ENCODE results near the gene STARD3NL. TPM values are rescaled to one million over a fixed set of nuclear protein-coding genes. Genes with fewer than 3 reads are reported as not detected.

The STARD3NL gene
- total and polyA plus RNA-seq, 2 of the 13 experiments (the other 11 are each of a cell fraction or from before 2014, with no cell fraction given), result 37.3 to 42.3 TPM

GRCh38 chr7:38168890-38169570 is 9.0 kb upstream of the STARD3NL start:
- ATAC-seq (no peak), DNase-seq (ENCODE audit: low spot score) (no peak), FAIRE-seq (no peak)
- H4K20me1 ChIP-seq (ENCODE audit: insufficient read depth, low read length), result no peaks in the 10 kb centered on the region
- no TSS peak for BruUV-seq (replicated peaks)
- no peaks in the 10 kb centered on the region for H3K36me3 ChIP-seq (replicated peaks in 1 of 2; ENCODE audit: control insufficient read depth in 1 of 2, insufficient read depth in 2 of 2, low read length in 2 of 2)
- H3K4me1 ChIP-seq (ENCODE audit: insufficient read depth, low read length), result no peaks in the 10 kb centered on the region
- H3K9me3 ChIP-seq (ENCODE audit: low read length), result no peaks in the 10 kb centered on the region
- no peak overlapping the region for H3K4me2 ChIP-seq (ENCODE audit: low read depth, low read length)
- POLR2A ChIA-PET, result no interaction called here
- no peak overlapping the region for H2AFZ ChIP-seq (ENCODE audit: low read length)
- H3K4me3 ChIP-seq (replicated peaks in 1 of 3; ENCODE audit: insufficient read depth in 1 of 3, low read depth in 2 of 3, low read length in 3 of 3), result no peak overlapping the region
- no peak for TF ChIP-seq KLF12 (CRISPR knock-in tag; IDR thresholded peaks at IDR 0.05; ENCODE audit: borderline replicate concordance)
- TF ChIP-seq PAXIP1 (CRISPR knock-in tag; conservative IDR thresholded peaks at IDR 0.05), result no peak
- no peak for TF ChIP-seq ZSCAN22 (CRISPR knock-in tag; IDR thresholded peaks at IDR 0.05)
- no peak for TF ChIP-seq TGIF2 (CRISPR knock-in tag; IDR thresholded peaks at IDR 0.05)
- intact Hi-C loops (cut with micrococcal nuclease; ENCODE audit: unreplicated experiment) (no loop called here), in situ Hi-C loops (cut with HindIII; ENCODE audit: extremely low pct_ligation_motif_present, low pct_unique_long_range_greater_than_20kb) (no loop called here)
- no peaks in the 10 kb centered on the region for H3K79me2 ChIP-seq (ENCODE audit: insufficient read depth, low read length)
- CTCF ChIA-PET (ENCODE audit: low intra/inter-chr PET ratio, low total read pairs), result no interaction called here
- H3K27me3 ChIP-seq (ENCODE audit: control insufficient read depth in 1 of 2, insufficient read depth in 2 of 2, low read length in 2 of 2), result no peaks in the 10 kb centered on the region
- no peak overlapping the region for H3K9ac ChIP-seq (ENCODE audit: insufficient read depth, low read depth, low read length)
- 2% methylated on average over 1 of the region's 1 CpG for WGBS (ENCODE audit: low lambda C conversion rate)
- no peak overlapping the region for H3K27ac ChIP-seq (ENCODE audit: extremely low read length, insufficient read depth, low read length)

- FAIRE-seq (no peak), ATAC-seq (no peak; the same call in 2 of the 3 replicates), DNase-seq (ENCODE audit: low spot score) (no peak)
- BruUV-seq (replicated peaks), result no TSS peak
- no peaks in the 10 kb centered on the region for H3K36me3 ChIP-seq (replicated peaks in 1 of 2; ENCODE audit: control insufficient read depth in 1 of 2, insufficient read depth in 2 of 2, low read length in 2 of 2)
- no peak overlapping the region for H3K4me3 ChIP-seq (replicated peaks in 1 of 3; ENCODE audit: insufficient read depth in 1 of 3, low read depth in 2 of 3, low read length in 3 of 3)
- no peak overlapping the region for H2AFZ ChIP-seq (ENCODE audit: low read length)
- intact Hi-C loops (cut with micrococcal nuclease; ENCODE audit: unreplicated experiment), result no loop called here
- H3K27ac ChIP-seq (ENCODE audit: extremely low read length, insufficient read depth, low read length), result no peak overlapping the region
- H3K4me2 ChIP-seq (ENCODE audit: low read depth, low read length), result no peak overlapping the region
- in situ Hi-C loops (cut with HindIII; ENCODE audit: extremely low pct_ligation_motif_present, low pct_unique_long_range_greater_than_20kb), result no loop called here
- CTCF ChIA-PET (ENCODE audit: low intra/inter-chr PET ratio, low total read pairs), result no interaction called here
- no peaks in the 10 kb centered on the region for H3K79me2 ChIP-seq (ENCODE audit: insufficient read depth, low read length)
- H4K20me1 ChIP-seq (ENCODE audit: insufficient read depth, low read length), result no peaks in the 10 kb centered on the region
- no peak overlapping the region for H3K9ac ChIP-seq (ENCODE audit: insufficient read depth, low read depth, low read length)
- H3K27me3 ChIP-seq (ENCODE audit: control insufficient read depth in 1 of 2, insufficient read depth in 2 of 2, low read length in 2 of 2), result no peaks in the 10 kb centered on the region
- H3K4me1 ChIP-seq (ENCODE audit: insufficient read depth, low read length), result no peaks in the 10 kb centered on the region
- 0% methylated on average over 1 of the region's 2 CpGs for WGBS (ENCODE audit: low lambda C conversion rate)
- POLR2A ChIA-PET, result no interaction called here
- H3K9me3 ChIP-seq (ENCODE audit: low read length), result no peaks in the 10 kb centered on the region
- no peak for TF ChIP-seq ZSCAN25 (CRISPR knock-in tag; IDR thresholded peaks at IDR 0.05)
- TF ChIP-seq PRDM4 (CRISPR knock-in tag; IDR thresholded peaks at IDR 0.05; ENCODE audit: borderline replicate concordance), result no peak
- TF ChIP-seq ZSCAN29 (CRISPR knock-in tag; conservative IDR thresholded peaks at IDR 0.05), result no peak
- TF ChIP-seq ZNF354B (CRISPR knock-in tag; IDR thresholded peaks at IDR 0.05), result no peak
- TF ChIP-seq TCF7 (IDR thresholded peaks at IDR 0.05; ENCODE audit: low read depth), result no peak
- no peak for TF ChIP-seq KLF11 (CRISPR knock-in tag; IDR thresholded peaks at IDR 0.05)
Observed at GRCh38 chr7:38169847-38170246, 8.2 kb upstream of the STARD3NL start.
